ENCODE results near the gene METTL16. TPM values are rescaled to one million over a fixed set of nuclear protein-coding genes. Genes with fewer than 3 reads are reported as not detected.

The METTL16 gene
- total and polyA plus RNA-seq, 2 of the 8 experiments (the other 6 are each of a cell fraction or from before 2014, with no cell fraction given) = 22.8 to 59.4 TPM

GRCh38 chr17:2380950-2381649 lies 130.6 kb downstream of the METTL16 start:
- no peak overlapping the region for H2AFZ ChIP-seq (ENCODE audit: low read length)
- no peak overlapping the region for H2BK20ac ChIP-seq (ENCODE audit: low read length)
- H3K27ac ChIP-seq (ENCODE audit: low read depth, low read length) = no peak overlapping the region
- H2AK5ac ChIP-seq (ENCODE audit: low read depth, low read length) = no peak overlapping the region
- H3K9ac ChIP-seq (replicated peaks in 1 of 4; ENCODE audit: extremely low read depth in 1 of 4, low read depth in 3 of 4, low read length in 3 of 4) = no peak overlapping the region
- H3K4ac ChIP-seq (replicated peaks; ENCODE audit: insufficient read length, low read depth, low read length) = no peak overlapping the region
- WGBS, 2 experiments (ENCODE audit: extremely low coverage in 1 of 2, insufficient coverage in 1 of 2, insufficient read length in 1 of 2, insufficient replicate concordance in 2 of 2, low coverage in 1 of 2, low lambda C conversion rate in 2 of 2, missing lambda C conversion rate in 1 of 2) = 88% methylated on average over 15 of the region's 15 CpGs; no CpG with 5 or more reads in 1 of the 2 experiments
- H2BK5ac ChIP-seq (ENCODE audit: low read depth, low read length) = no peak overlapping the region
- H3K23me2 ChIP-seq (ENCODE audit: low read depth, low read length) = no peaks in the 10 kb centered on the region
- FAIRE-seq (no peak), DNase-seq (ENCODE audit: low read depth in 1 of 2, low spot score in 2 of 2) (no peak)
- peaks cover 0 to 15% (median 6%) of the 10 kb centered on the region in 4 experiments; a peak in 5 of 7 replicates for H3K4me1 ChIP-seq (replicated peaks in 1 of 4; ENCODE audit: control insufficient read depth in 3 of 4, insufficient read depth in 4 of 4, low read length in 3 of 4)
- TF ChIP-seq, protein P1, sequence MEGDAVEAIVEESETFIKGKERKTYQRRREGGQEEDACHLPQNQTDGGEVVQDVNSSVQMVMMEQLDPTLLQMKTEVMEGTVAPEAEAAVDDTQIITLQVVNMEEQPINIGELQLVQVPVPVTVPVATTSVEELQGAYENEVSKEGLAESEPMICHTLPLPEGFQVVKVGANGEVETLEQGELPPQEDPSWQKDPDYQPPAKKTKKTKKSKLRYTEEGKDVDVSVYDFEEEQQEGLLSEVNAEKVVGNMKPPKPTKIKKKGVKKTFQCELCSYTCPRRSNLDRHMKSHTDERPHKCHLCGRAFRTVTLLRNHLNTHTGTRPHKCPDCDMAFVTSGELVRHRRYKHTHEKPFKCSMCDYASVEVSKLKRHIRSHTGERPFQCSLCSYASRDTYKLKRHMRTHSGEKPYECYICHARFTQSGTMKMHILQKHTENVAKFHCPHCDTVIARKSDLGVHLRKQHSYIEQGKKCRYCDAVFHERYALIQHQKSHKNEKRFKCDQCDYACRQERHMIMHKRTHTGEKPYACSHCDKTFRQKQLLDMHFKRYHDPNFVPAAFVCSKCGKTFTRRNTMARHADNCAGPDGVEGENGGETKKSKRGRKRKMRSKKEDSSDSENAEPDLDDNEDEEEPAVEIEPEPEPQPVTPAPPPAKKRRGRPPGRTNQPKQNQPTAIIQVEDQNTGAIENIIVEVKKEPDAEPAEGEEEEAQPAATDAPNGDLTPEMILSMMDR (IDR thresholded peaks at IDR 0.05; ENCODE audit: control extremely low read depth in 1 of 3, insufficient read depth in 1 of 3, low read depth in 1 of 3, low read length in 3 of 3) = no peak
- TF ChIP-seq POLR2AphosphoS5 (IDR thresholded peaks at IDR 0.05; ENCODE audit: low read depth, low read length) = 0 out of 2 replicates have a peak, but pooled peaks have one; percentile 12
- no peaks in the 10 kb centered on the region for H3K79me2 ChIP-seq (ENCODE audit: control insufficient read depth in 1 of 2, insufficient read depth in 2 of 2, low read length in 2 of 2)
- H3K56ac ChIP-seq (replicated peaks; ENCODE audit: insufficient read length, low read depth, low read length) = no peak overlapping the region
- no peak overlapping the region for H3K14ac ChIP-seq (ENCODE audit: insufficient read length)
- peaks cover 0 to 8% (median 3%) of the 10 kb centered on the region in 4 experiments; a peak in 3 of 8 replicates for H3K36me3 ChIP-seq (ENCODE audit: control insufficient read depth in 2 of 4, insufficient read depth in 4 of 4, low read length in 3 of 4)
- H3K4me3 ChIP-seq (ENCODE audit: extremely low read depth in 1 of 4, insufficient read depth in 2 of 4, low read depth in 3 of 4, low read length in 4 of 4) = no peak overlapping the region
- no peak overlapping the region for H3K23ac ChIP-seq (ENCODE audit: insufficient read length)
- H3K4me2 ChIP-seq (ENCODE audit: insufficient read depth in 1 of 2, low read depth in 2 of 2, low read length in 2 of 2) = no peak overlapping the region
- H3K9me3 ChIP-seq (ENCODE audit: insufficient read depth in 2 of 2, low read depth in 1 of 2, low read length in 1 of 2) = no peaks in the 10 kb centered on the region
- no peak overlapping the region for H3K18ac ChIP-seq (ENCODE audit: extremely low read depth, low read length)
- H4K5ac ChIP-seq (ENCODE audit: insufficient read length, low read depth, low read length) = no peak overlapping the region
- no peak overlapping the region for H2BK12ac ChIP-seq (ENCODE audit: low read depth, low read length)
- H4K8ac ChIP-seq (ENCODE audit: extremely low read depth, insufficient read depth, low read length) = no peak overlapping the region
- H3K27me3 ChIP-seq (replicated peaks in 1 of 4; ENCODE audit: control insufficient read depth in 3 of 4, extremely low read depth in 1 of 4, insufficient read depth in 3 of 4, low read length in 3 of 4) = no peaks in the 10 kb centered on the region
- no peak overlapping the region for H2BK120ac ChIP-seq (replicated peaks; ENCODE audit: low read depth, low read length)
- ChIA-PET CTCF (ENCODE audit: partially characterized antibody) (interaction anchor here (0.7 to 11.8 kb wide), 9 partner anchors 10 to 278 kb away, joined by 3 to 216 read pairs (median 48); partner anchors contain the start of gene MNT), POLR2A (ENCODE audit: partially characterized antibody) (interaction anchor here (0.8 to 15.4 kb wide), 12 partner anchors 8 to 52 kb away, joined by 3 to 193 read pairs (median 4); partner anchors contain the start of gene MNT)
- H2BK15ac ChIP-seq (ENCODE audit: low read length) = no peak overlapping the region
- H3K79me1 ChIP-seq (ENCODE audit: low read depth, low read length) = no peaks in the 10 kb centered on the region; the same call in 1 of the 2 replicates
- no peak overlapping the region for H4K91ac ChIP-seq (replicated peaks; ENCODE audit: insufficient read length, low read length)
- H4K20me1 ChIP-seq (replicated peaks in 1 of 2; ENCODE audit: control insufficient read depth in 1 of 2, insufficient read depth in 2 of 2, low read length in 2 of 2) = peaks cover 2% of the 10 kb centered on the region in 2 experiments
